ENCODE measurements around the gene C11orf68.
"Not testable (repeated sequence)": the region's sequence is repeated elsewhere in the genome, so short reads cannot be mapped to it uniquely, and the experiment has no call there.

The C11orf68 gene

GRCh38 chr11:65897020-65897471 lies 21.8 kb downstream of the C11orf68 start:
- Histone ChIP-seq H3K9me3 (ENCODE audit: control insufficient read depth, low read length) (no peaks in the 10 kb centered on the region), H3K36me3 (ENCODE audit: control insufficient read depth, insufficient read depth, low read length) (peaks cover 53% of the 10 kb centered on the region), H3K4me3 (ENCODE audit: extremely low read depth, insufficient read depth, low read length, poor library complexity, severe bottlenecking) (no peak overlapping the region), H3K4me1 (ENCODE audit: control insufficient read depth, insufficient read depth, low read length, poor library complexity, severe bottlenecking) (peaks cover 46% of the 10 kb centered on the region), H3K27ac (ENCODE audit: low read depth, low read length, severe bottlenecking) (no peak overlapping the region)
- WGBS, 2 experiments (ENCODE audit: insufficient coverage in 2 of 2) = 84 to 100% methylated on average over 3 to 4 of the region's 4 CpGs

- Histone ChIP-seq H3K27ac (ENCODE audit: low read depth, low read length, severe bottlenecking) (no peak overlapping the region), H3K4me3 (ENCODE audit: extremely low read depth, insufficient read depth, low read length, poor library complexity, severe bottlenecking) (no peak overlapping the region), H3K9me3 (ENCODE audit: control insufficient read depth, low read length) (no peaks in the 10 kb centered on the region), H3K36me3 (ENCODE audit: control insufficient read depth, insufficient read depth, low read length) (peaks cover 58% of the 10 kb centered on the region), H3K4me1 (ENCODE audit: control insufficient read depth, insufficient read depth, low read length, poor library complexity, severe bottlenecking) (peaks cover 38% of the 10 kb centered on the region)
- WGBS, 2 experiments (ENCODE audit: insufficient coverage in 2 of 2) = 94 to 99% methylated on average over 12 of the region's 14 CpGs
Measured at GRCh38 chr11:65896034-65896999, 22.5 kb downstream of the C11orf68 start.

GRCh38 chr11:65895482-65895981 lies 23.3 kb downstream of the C11orf68 start:
- H3K4me1 ChIP-seq (ENCODE audit: control insufficient read depth, insufficient read depth, low read length, poor library complexity, severe bottlenecking) = peaks cover 34% of the 10 kb centered on the region
- H3K9me3 ChIP-seq (ENCODE audit: control insufficient read depth, low read length) = no peaks in the 10 kb centered on the region
- no peak overlapping the region for H3K27ac ChIP-seq (ENCODE audit: low read depth, low read length, severe bottlenecking)
- H3K36me3 ChIP-seq (ENCODE audit: control insufficient read depth, insufficient read depth, low read length) = peaks cover 58% of the 10 kb centered on the region
- WGBS, 2 experiments (ENCODE audit: insufficient coverage in 2 of 2) = 86 to 100% methylated on average over 2 to 3 of the region's 5 CpGs
- no peak overlapping the region for H3K4me3 ChIP-seq (ENCODE audit: extremely low read depth, insufficient read depth, low read length, poor library complexity, severe bottlenecking)

GRCh38 chr11:65894034-65894591 lies 24.7 kb downstream of the C11orf68 start:
- H3K4me3 ChIP-seq (ENCODE audit: extremely low read depth, insufficient read depth, low read length, poor library complexity, severe bottlenecking) = no peak overlapping the region
- WGBS, 2 experiments (ENCODE audit: insufficient coverage in 2 of 2) = 92 to 95% methylated on average over 7 to 14 of the region's 16 CpGs
- H3K36me3 ChIP-seq (ENCODE audit: control insufficient read depth, insufficient read depth, low read length) = peaks cover 58% of the 10 kb centered on the region
- peaks cover 45% of the 10 kb centered on the region for H3K4me1 ChIP-seq (ENCODE audit: control insufficient read depth, insufficient read depth, low read length, poor library complexity, severe bottlenecking)
- no peaks in the 10 kb centered on the region for H3K9me3 ChIP-seq (ENCODE audit: control insufficient read depth, low read length)
- no peak overlapping the region for H3K27ac ChIP-seq (ENCODE audit: low read depth, low read length, severe bottlenecking)

- 87 to 90% methylated on average over 8 of the region's 10 CpGs for WGBS, 2 experiments (ENCODE audit: insufficient coverage in 2 of 2)
- H3K36me3 ChIP-seq (ENCODE audit: control insufficient read depth, insufficient read depth, low read length) = peaks cover 53% of the 10 kb centered on the region
- peaks cover 45% of the 10 kb centered on the region for H3K4me1 ChIP-seq (ENCODE audit: control insufficient read depth, insufficient read depth, low read length, poor library complexity, severe bottlenecking)
- H3K27ac ChIP-seq (ENCODE audit: low read depth, low read length, severe bottlenecking) = no peak overlapping the region
- no peaks in the 10 kb centered on the region for H3K9me3 ChIP-seq (ENCODE audit: control insufficient read depth, low read length)
- H3K4me3 ChIP-seq (ENCODE audit: extremely low read depth, insufficient read depth, low read length, poor library complexity, severe bottlenecking) = no peak overlapping the region
Measured at GRCh38 chr11:65892661-65893317, 26.1 kb downstream of the C11orf68 start.

GRCh38 chr11:65892137-65892540 lies 26.7 kb downstream of the C11orf68 start:
- not testable (repeated sequence) for H3K9me3 ChIP-seq (ENCODE audit: control insufficient read depth, low read length)
- Histone ChIP-seq H3K27ac (ENCODE audit: low read depth, low read length, severe bottlenecking) (peak overlapping the region; percentile 78), H3K36me3 (ENCODE audit: control insufficient read depth, insufficient read depth, low read length) (peaks cover 49% of the 10 kb centered on the region), H3K4me1 (ENCODE audit: control insufficient read depth, insufficient read depth, low read length, poor library complexity, severe bottlenecking) (peaks cover 49% of the 10 kb centered on the region), H3K4me3 (ENCODE audit: extremely low read depth, insufficient read depth, low read length, poor library complexity, severe bottlenecking) (peak overlapping the region; percentile 59)
- WGBS, 2 experiments (ENCODE audit: insufficient coverage in 2 of 2) = 90 to 92% methylated on average over 5 of the region's 5 CpGs

GRCh38 chr11:65891219-65892136 lies 27.4 kb downstream of the C11orf68 start:
- Histone ChIP-seq H3K4me3 (ENCODE audit: extremely low read depth, insufficient read depth, low read length, poor library complexity, severe bottlenecking) (peak overlapping the region; percentile 59), H3K27ac (ENCODE audit: low read depth, low read length, severe bottlenecking) (peak overlapping the region; percentile 78), H3K9me3 (ENCODE audit: control insufficient read depth, low read length) (no peaks in the 10 kb centered on the region), H3K4me1 (ENCODE audit: control insufficient read depth, insufficient read depth, low read length, poor library complexity, severe bottlenecking) (peaks cover 50% of the 10 kb centered on the region), H3K36me3 (ENCODE audit: control insufficient read depth, insufficient read depth, low read length) (peaks cover 49% of the 10 kb centered on the region)
- WGBS, 2 experiments (ENCODE audit: insufficient coverage in 2 of 2) = 2 to 10% methylated on average over 43 to 45 of the region's 57 CpGs

GRCh38 chr11:65890324-65891218 lies 28.3 kb downstream of the C11orf68 start, which contains the start of gene CCDC85B:
TSS of gene CCDC85B (plus strand) at chr11:65890673. CDS start at chr11:65890784, 111 bp downstream.
- 0 to 1% methylated on average over 63 to 88 of the region's 94 CpGs for WGBS, 2 experiments (ENCODE audit: insufficient coverage in 2 of 2)
- peaks cover 49% of the 10 kb centered on the region for H3K36me3 ChIP-seq (ENCODE audit: control insufficient read depth, insufficient read depth, low read length)
- H3K4me1 ChIP-seq (ENCODE audit: control insufficient read depth, insufficient read depth, low read length, poor library complexity, severe bottlenecking) = peaks cover 48% of the 10 kb centered on the region
- H3K9me3 ChIP-seq (ENCODE audit: control insufficient read depth, low read length) = no peaks in the 10 kb centered on the region
- H3K4me3 ChIP-seq (ENCODE audit: extremely low read depth, insufficient read depth, low read length, poor library complexity, severe bottlenecking) = peak within 1 kb of the TSS; percentile 59
- H3K27ac ChIP-seq (ENCODE audit: low read depth, low read length, severe bottlenecking) = peak within 1 kb of the TSS; percentile 78

- H3K4me3 ChIP-seq (ENCODE audit: extremely low read depth, insufficient read depth, low read length, poor library complexity, severe bottlenecking) = peak within 1 kb of the TSS; percentile 67
- H3K36me3 ChIP-seq (ENCODE audit: control insufficient read depth, insufficient read depth, low read length) = peaks cover 55% of the 10 kb centered on the region
- no peaks in the 10 kb centered on the region for H3K9me3 ChIP-seq (ENCODE audit: control insufficient read depth, low read length)
- peak within 1 kb of the TSS; percentile 96 for H3K27ac ChIP-seq (ENCODE audit: low read depth, low read length, severe bottlenecking)
- H3K4me1 ChIP-seq (ENCODE audit: control insufficient read depth, insufficient read depth, low read length, poor library complexity, severe bottlenecking) = peaks cover 37% of the 10 kb centered on the region
- 0% methylated on average over 45 to 55 of the region's 57 CpGs for WGBS, 2 experiments (ENCODE audit: insufficient coverage in 2 of 2)
Measured at GRCh38 chr11:65888163-65888814, 30.6 kb downstream of the C11orf68 start, which contains the start of gene FIBP. TSS of gene FIBP (minus strand) at chr11:65888471. CDS start at chr11:65888418, 53 bp downstream.
